Colonic mucosa (tissue), 4 donors: ENCODE results near the gene HID1. TPM values are rescaled to one million over a fixed set of nuclear protein-coding genes. Genes with fewer than 3 reads are reported as not detected.
"Not testable (repeated sequence)": the region's sequence is repeated elsewhere in the genome, so short reads cannot be mapped to it uniquely, and the experiment has no call there.

Experiments
- DNase-seq: peaks from one replicate; pipeline ENCODE4 v3.0.0-alpha.2; 2020
- H3K27ac ChIP-seq: fragments of 200-600 bp; one replicate; pipeline ENCODE4 v1.8.0; 2021
- H3K27me3 ChIP-seq: fragments of 200-600 bp; one replicate; pipeline ENCODE4 v1.8.0; 2021
- H3K36me3 ChIP-seq: fragments of 200-600 bp; one replicate; pipeline ENCODE4 v1.8.0; 2021
- H3K4me1 ChIP-seq: fragments of 200-600 bp; one replicate; pipeline ENCODE4 v1.8.0; 2021; ENCODE audit warnings: mild to moderate bottlenecking
- H3K4me3 ChIP-seq: fragments of 200-600 bp; one replicate; pipeline ENCODE4 v1.8.0; 2021
- H3K9ac ChIP-seq, 2 donors: one replicate each; pipeline ENCODE4 v1.7.0; 2013; ENCODE audit warnings: control low read depth in 2 of 2, low read depth in 2 of 2, low read length in 2 of 2
- H3K9me3 ChIP-seq: fragments of 200-600 bp; one replicate; pipeline ENCODE4 v1.8.0; 2021
- CTCF ChIP-seq: fragments of 200-600 bp; IDR thresholded peaks from one replicate; pipeline ENCODE4 v1.8.0; 2022; ENCODE audit warnings: antibody characterized with exemption, mild to moderate bottlenecking
- intact Hi-C: fragments of 100-400 bp; cut with DNase I; formaldehyde crosslinking; loops from one replicate; pipeline ENCODE4 v1.14.1; 2022
- total RNA-seq, 2 donors: library from RNA; stranded (reverse); fragmentation: NEBNext Ultra II Directional in 1 of 2; extraction: Animal tissue kit (Norgen Biotek cat#: 25700) in 1 of 2; gene quantifications; one replicate each; pipeline ENCODE4 v1.2.1, GENCODE V29; 2021
- donor health status: healthy.
- donor health status: DM: no; HTN: no; CAD: no.
- donor health status: DM: no; HTN: no; CAD: no.

HID1 gene
- total RNA-seq, 2 donors from 2014 or later: 47.8 to 54.8 TPM

- H3K9me3 ChIP-seq: no peaks in the 10 kb centered on the region
- DNase-seq: no peak
- H3K27ac ChIP-seq: peak overlapping the region; percentile 34
- no peak for TF ChIP-seq CTCF
- intact Hi-C loops: no loop called here
- no peaks in the 10 kb centered on the region for H3K36me3 ChIP-seq
- no peaks in the 10 kb centered on the region for H3K27me3 ChIP-seq
- H3K4me1 ChIP-seq: peaks cover 4% of the 10 kb centered on the region
- peak overlapping the region; percentile 55 to 62 for H3K9ac ChIP-seq
- peak overlapping the region; percentile 72 for H3K4me3 ChIP-seq
Measured at GRCh38 chr17:74971842-74972106, 785 bp downstream of the HID1 start.

GRCh38 chr17:74971069-74971841 lies 1.3 kb downstream of the HID1 start:
- H3K9ac ChIP-seq: peak overlapping the region; percentile 55 to 62
- no peak for DNase-seq
- peak overlapping the region; percentile 72 for H3K4me3 ChIP-seq
- no peak for TF ChIP-seq CTCF
- no peaks in the 10 kb centered on the region for H3K27me3 ChIP-seq
- H3K27ac ChIP-seq: peak overlapping the region; percentile 34
- no peaks in the 10 kb centered on the region for H3K9me3 ChIP-seq
- intact Hi-C loops: no loop called here
- no peaks in the 10 kb centered on the region for H3K36me3 ChIP-seq
- H3K4me1 ChIP-seq: peaks cover 4% of the 10 kb centered on the region

DNA sequence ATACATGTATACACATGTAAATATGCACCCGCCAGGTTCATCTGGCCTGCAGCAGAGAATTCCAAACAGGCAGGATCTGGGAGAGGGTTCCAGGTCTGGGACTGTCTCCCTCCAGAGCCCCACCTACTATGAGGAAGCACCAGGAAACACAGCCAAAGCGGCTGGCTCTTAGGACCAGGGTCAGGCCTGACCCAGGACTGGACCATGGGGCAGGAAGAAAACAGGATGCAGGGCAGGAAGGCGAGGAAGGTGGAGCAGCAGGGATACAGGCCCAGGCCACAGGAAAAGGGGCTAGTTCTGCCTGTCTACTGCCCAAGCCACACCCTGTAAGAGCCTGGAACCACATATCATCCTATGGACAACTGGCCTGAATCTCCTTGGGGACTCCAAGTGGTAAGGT lies 2.2 kb downstream of the HID1 start:
- Histone ChIP-seq H3K9ac (peak overlapping the region in 1 of 2 donors; percentile 55), H3K9me3 (no peaks in the 10 kb centered on the region), H3K27ac (no peak overlapping the region), H3K36me3 (no peaks in the 10 kb centered on the region), H3K4me1 (peaks cover 4% of the 10 kb centered on the region), H3K27me3 (no peaks in the 10 kb centered on the region), H3K4me3 (no peak overlapping the region)
- no peak for DNase-seq
- intact Hi-C loops: no loop called here
- no peak for TF ChIP-seq CTCF

DNA sequence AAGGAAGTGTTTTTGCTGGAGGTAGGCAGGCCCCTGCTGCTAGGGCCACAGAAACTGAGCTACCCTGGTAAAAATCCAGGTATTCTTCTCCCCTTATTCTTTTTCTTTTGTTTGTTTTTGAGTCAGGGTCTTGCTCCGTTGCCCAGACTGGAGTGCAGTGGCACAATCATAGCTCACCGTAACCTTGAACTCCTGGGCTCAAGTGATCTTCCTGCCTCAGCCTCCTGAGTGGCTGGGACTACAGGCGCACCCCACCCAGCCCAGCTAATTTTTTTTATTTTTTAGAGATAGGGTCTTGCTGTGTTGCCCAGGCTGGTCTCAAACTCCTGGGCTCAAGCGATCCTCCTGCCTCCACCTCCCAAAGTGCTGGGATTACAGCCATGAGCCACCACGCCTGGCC lies 3.1 kb downstream of the HID1 start:
- H3K9ac ChIP-seq, H3K4me3 ChIP-seq, intact Hi-C loops, H3K27me3 ChIP-seq, DNase-seq, H3K4me1 ChIP-seq, H3K9me3 ChIP-seq, H3K36me3 ChIP-seq, H3K27ac ChIP-seq: not testable (repeated sequence)

DNA sequence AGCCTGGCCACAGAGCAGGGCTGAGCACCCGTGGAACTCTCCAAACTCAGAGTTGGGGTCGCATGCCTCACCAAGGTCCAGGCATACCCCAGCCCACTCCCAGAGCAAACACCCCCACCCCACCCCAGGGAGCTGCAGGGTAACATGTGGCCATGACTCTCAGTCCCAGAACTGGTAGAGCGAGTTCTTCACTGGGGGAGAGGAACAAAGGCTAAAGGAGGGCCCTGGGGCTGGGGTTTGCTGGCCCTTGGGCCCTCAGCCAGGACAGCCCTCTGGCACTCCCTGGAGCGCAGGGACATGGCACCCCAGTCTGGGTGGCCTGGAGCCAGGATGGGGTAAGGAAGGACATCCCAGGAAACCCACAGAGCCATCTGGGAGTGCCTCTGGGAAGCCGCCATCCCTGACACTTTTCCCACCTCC lies 4.2 kb downstream of the HID1 start:
- H3K4me3 ChIP-seq: no peak overlapping the region
- H3K9me3 ChIP-seq: no peaks in the 10 kb centered on the region
- TF ChIP-seq CTCF: no peak
- no peaks in the 10 kb centered on the region for H3K27me3 ChIP-seq
- intact Hi-C loops: no loop called here
- no peak overlapping the region for H3K9ac ChIP-seq
- H3K4me1 ChIP-seq: peaks cover 4% of the 10 kb centered on the region
- no peaks in the 10 kb centered on the region for H3K36me3 ChIP-seq
- DNase-seq: peak; percentile 63
- H3K27ac ChIP-seq: no peak overlapping the region

GRCh38 chr17:74964988-74965622 lies 7.5 kb downstream of the HID1 start:
- DNase-seq: no peak
- H3K4me3 ChIP-seq: no peak overlapping the region
- H3K27ac ChIP-seq: no peak overlapping the region
- H3K9ac ChIP-seq: no peak overlapping the region
- H3K36me3 ChIP-seq: no peaks in the 10 kb centered on the region
- no peaks in the 10 kb centered on the region for H3K27me3 ChIP-seq
- TF ChIP-seq CTCF: no peak
- intact Hi-C loops: loop anchor here (5.0 kb wide), 2 partner anchors 42 to 237 kb away; no protein-coding TSS in a partner anchor
- H3K9me3 ChIP-seq: no peaks in the 10 kb centered on the region
- no peaks in the 10 kb centered on the region for H3K4me1 ChIP-seq
